Endothelial cell of umbilical vein (primary cell): ENCODE measurements around the gene DHRS2.

Experiments used
- CTCF ChIP-seq, 2 donors: IDR thresholded peaks; 1 replicate in 1 of 2; 2 replicates in 1 of 2; pipeline ENCODE4 v1.5.1; 2011; ENCODE audit warnings: low read length in 2 of 2, mild to moderate bottlenecking in 2 of 2, moderate library complexity in 2 of 2, control low read depth in 1 of 2, inconsistent platforms in 1 of 2, low read depth in 1 of 2; ENCODE audit not compliant: insufficient read depth in 1 of 2; ENCODE audit errors: extremely low read depth in 1 of 2
- EZH2 ChIP-seq: IDR thresholded peaks from 2 replicates; pipeline ENCODE4 v1.6.1; 2012; ENCODE audit warnings: borderline replicate concordance, low read depth, mild to moderate bottlenecking, moderate library complexity, low read length, inconsistent platforms; ENCODE audit not compliant: severe bottlenecking
- FOS ChIP-seq: IDR thresholded peaks from 2 replicates; pipeline ENCODE4 v1.6.1; 2011; ENCODE audit warnings: mild to moderate bottlenecking, low read length, moderate library complexity, borderline replicate concordance; ENCODE audit not compliant: insufficient read depth
- JUN ChIP-seq: IDR thresholded peaks from 2 replicates; pipeline ENCODE4 v1.6.1; 2011; ENCODE audit warnings: borderline replicate concordance, low read depth; ENCODE audit not compliant: insufficient read length, insufficient read depth
- MAX ChIP-seq: IDR thresholded peaks from 2 replicates; pipeline ENCODE4 v1.6.1; 2011; ENCODE audit not compliant: insufficient read depth, insufficient read length
- MYC ChIP-seq: IDR thresholded peaks from one replicate; pipeline ENCODE4 v1.6.1; 2011; ENCODE audit warnings: mild to moderate bottlenecking, low read depth, low read length
- POLR2A ChIP-seq: IDR thresholded peaks from 2 replicates; pipeline ENCODE4 v1.6.1; 2012; ENCODE audit warnings: low read depth, mild to moderate bottlenecking, control low read depth, low read length
- POLR2AphosphoS5 ChIP-seq: IDR thresholded peaks from 2 replicates; pipeline ENCODE4 v1.6.1; 2012; ENCODE audit warnings: low read depth, mild to moderate bottlenecking, control low read depth, low read length, moderate library complexity; ENCODE audit not compliant: insufficient read depth

GRCh38 chr14:23632461-23633159 is 3.6 kb upstream of the DHRS2 start:
- no peak for TF ChIP-seq EZH2
- TF ChIP-seq FOS: no peak
- no peak for TF ChIP-seq CTCF (IDR thresholded peaks at IDR 0.05; ENCODE audit: extremely low read depth in 1 of 2, insufficient read depth in 1 of 2, low read depth in 1 of 2, low read length in 2 of 2)
- TF ChIP-seq JUN: no peak
- no peak for TF ChIP-seq POLR2A
- no peak for TF ChIP-seq POLR2AphosphoS5
- no peak for TF ChIP-seq MAX
- TF ChIP-seq MYC: no peak
